GM21576 (cell line): ENCODE results near the gene PIK3CA.

Experiments used
- ATAC-seq: cut with Tn5 transposase; IDR thresholded peaks from one replicate; pipeline ENCODE4 v1.9.1; 2021; ENCODE audit warnings: mild to moderate bottlenecking, moderate library complexity; ENCODE audit not compliant: unreplicated experiment

The PIK3CA gene

GRCh38 chr3:179156775-179157174 is 8.6 kb downstream of the PIK3CA start:
- no peak for ATAC-seq

GRCh38 chr3:179158336-179159039 is 10.3 kb downstream of the PIK3CA start:
- ATAC-seq = peak; percentile 49

- no peak for ATAC-seq
Measured at GRCh38 chr3:179163503-179163902, 15.3 kb downstream of the PIK3CA start.

GRCh38 chr3:179164857-179165256 is 16.7 kb downstream of the PIK3CA start:
- no peak for ATAC-seq

GRCh38 chr3:179166561-179167201 is 18.5 kb downstream of the PIK3CA start:
- ATAC-seq = no peak

- ATAC-seq = no peak
Measured at GRCh38 chr3:179168918-179169317, 20.8 kb downstream of the PIK3CA start.

GRCh38 chr3:179172546-179172945 is 24.4 kb downstream of the PIK3CA start:
- ATAC-seq = no peak

- peak; percentile 58 for ATAC-seq
Measured at GRCh38 chr3:179174316-179174715, 26.2 kb downstream of the PIK3CA start.

- no peak for ATAC-seq
Measured at GRCh38 chr3:179174898-179175297, 26.7 kb downstream of the PIK3CA start.

- ATAC-seq = no peak
Measured at GRCh38 chr3:179175358-179175757, 27.2 kb downstream of the PIK3CA start.

GRCh38 chr3:179177611-179178010 is 29.5 kb downstream of the PIK3CA start:
- no peak for ATAC-seq

GRCh38 chr3:179179256-179179655 is 31.1 kb downstream of the PIK3CA start:
- no peak for ATAC-seq

GRCh38 chr3:179179979-179180759 is 32.0 kb downstream of the PIK3CA start:
- ATAC-seq = no peak

GRCh38 chr3:179181021-179181472 is 32.9 kb downstream of the PIK3CA start:
- peak; percentile 60 for ATAC-seq

- ATAC-seq = no peak
Measured at GRCh38 chr3:179181993-179182551, 33.9 kb downstream of the PIK3CA start.

GRCh38 chr3:179182902-179183301 is 34.7 kb downstream of the PIK3CA start:
- no peak for ATAC-seq

- ATAC-seq = no peak
Measured at GRCh38 chr3:179184826-179185225, 36.7 kb downstream of the PIK3CA start.

GRCh38 chr3:179186426-179186825 is 38.3 kb downstream of the PIK3CA start:
- ATAC-seq = no peak

GRCh38 chr3:179189759-179190158 is 41.6 kb downstream of the PIK3CA start:
- ATAC-seq = no peak

GRCh38 chr3:179190581-179190980 is 42.4 kb downstream of the PIK3CA start:
- ATAC-seq = no peak

GRCh38 chr3:179192542-179192941 is 44.4 kb downstream of the PIK3CA start:
- no peak for ATAC-seq
